Left ventricle myocardium inferior (tissue), 1 donor: ENCODE results near the gene KCND3. TPM values are rescaled to one million over a fixed set of nuclear protein-coding genes. Genes with fewer than 3 reads are reported as not detected.

Source experiments
- DNase-seq: peaks from one replicate; pipeline ENCODE4 v3.0.0-alpha.2; 2020
- H3K27ac ChIP-seq: fragments of 200-600 bp; replicated peaks from 2 replicates; pipeline ENCODE4 v1.8.0; 2021
- H3K27me3 ChIP-seq: fragments of 200-600 bp; 2 replicates; pipeline ENCODE4 v1.8.0; 2021; ENCODE audit warnings: low read depth
- H3K36me3 ChIP-seq: fragments of 200-600 bp; 2 replicates; pipeline ENCODE4 v1.8.0; 2021
- H3K4me1 ChIP-seq: fragments of 200-600 bp; 2 replicates; pipeline ENCODE4 v1.8.0; 2021
- H3K4me3 ChIP-seq: fragments of 200-600 bp; 2 replicates; pipeline ENCODE4 v1.8.0; 2021; ENCODE audit warnings: mild to moderate bottlenecking, moderate library complexity
- H3K9me3 ChIP-seq: fragments of 200-600 bp; replicated peaks from 2 replicates; pipeline ENCODE4 v1.8.0; 2021
- intact Hi-C: fragments of 100-400 bp; cut with micrococcal nuclease; formaldehyde crosslinking; loops from one replicate; pipeline ENCODE4 v1.11.0; 2022
- total RNA-seq: library from RNA; stranded (reverse); fragmentation: NEBNext Ultra II Directional; extraction: Animal tissue kit (Norgen Biotek cat#: 25700); gene quantifications from one replicate; pipeline ENCODE4 v1.2.1, GENCODE V29; 2021
- TF ChIP-seq, protein P1 (sequence below): fragments of 200-600 bp; IDR thresholded peaks from 2 replicates; pipeline ENCODE4 v1.8.0; 2021; ENCODE audit warnings: antibody characterized with exemption, mild to moderate bottlenecking, borderline replicate concordance
- donor health status: DM: no; HTN: yes; CAD: no; lungs with severe emphysema.

The KCND3 gene
- total RNA-seq, 1 donor from 2014 or later: 19.2 TPM

DNA sequence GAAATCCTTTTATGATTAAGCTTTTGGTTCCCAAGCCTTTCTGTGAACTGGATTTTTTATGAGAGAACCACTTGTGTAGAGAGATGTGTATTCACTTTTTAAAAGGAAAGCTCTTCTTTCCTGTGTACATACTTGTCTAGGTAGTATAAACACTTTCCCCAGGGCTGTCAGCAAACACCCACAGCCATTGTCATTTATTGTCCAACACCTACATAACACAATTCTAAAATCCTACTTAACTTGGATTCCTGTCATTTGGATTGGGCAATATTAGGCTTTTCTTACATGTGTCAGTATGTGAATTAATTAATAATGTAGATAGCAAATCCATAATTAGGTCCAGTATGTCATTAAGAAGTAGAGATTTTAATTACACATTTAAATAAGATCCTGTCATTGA is 221.4 kb downstream of the KCND3 start:
- Histone ChIP-seq H3K27me3 (no peaks in the 10 kb centered on the region), H3K36me3 (peaks cover 59% of the 10 kb centered on the region), H3K27ac (no peak overlapping the region), H3K9me3 (no peaks in the 10 kb centered on the region), H3K4me1 (peaks cover 5% of the 10 kb centered on the region), H3K4me3 (no peak overlapping the region)
- intact Hi-C loops: loop anchor here (10.0 kb wide), 1 partner anchor 283 kb away; no protein-coding TSS in a partner anchor
- DNase-seq: no peak
- TF ChIP-seq, protein P1, sequence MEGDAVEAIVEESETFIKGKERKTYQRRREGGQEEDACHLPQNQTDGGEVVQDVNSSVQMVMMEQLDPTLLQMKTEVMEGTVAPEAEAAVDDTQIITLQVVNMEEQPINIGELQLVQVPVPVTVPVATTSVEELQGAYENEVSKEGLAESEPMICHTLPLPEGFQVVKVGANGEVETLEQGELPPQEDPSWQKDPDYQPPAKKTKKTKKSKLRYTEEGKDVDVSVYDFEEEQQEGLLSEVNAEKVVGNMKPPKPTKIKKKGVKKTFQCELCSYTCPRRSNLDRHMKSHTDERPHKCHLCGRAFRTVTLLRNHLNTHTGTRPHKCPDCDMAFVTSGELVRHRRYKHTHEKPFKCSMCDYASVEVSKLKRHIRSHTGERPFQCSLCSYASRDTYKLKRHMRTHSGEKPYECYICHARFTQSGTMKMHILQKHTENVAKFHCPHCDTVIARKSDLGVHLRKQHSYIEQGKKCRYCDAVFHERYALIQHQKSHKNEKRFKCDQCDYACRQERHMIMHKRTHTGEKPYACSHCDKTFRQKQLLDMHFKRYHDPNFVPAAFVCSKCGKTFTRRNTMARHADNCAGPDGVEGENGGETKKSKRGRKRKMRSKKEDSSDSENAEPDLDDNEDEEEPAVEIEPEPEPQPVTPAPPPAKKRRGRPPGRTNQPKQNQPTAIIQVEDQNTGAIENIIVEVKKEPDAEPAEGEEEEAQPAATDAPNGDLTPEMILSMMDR: no peak

GRCh38 chr1:111762332-111762731 is 227.1 kb downstream of the KCND3 start:
- intact Hi-C loops: loop anchor here (10.0 kb wide), 1 partner anchor 278 kb away; no protein-coding TSS in a partner anchor

GRCh38 chr1:111761717-111762116 is 227.8 kb downstream of the KCND3 start:
- Histone ChIP-seq H3K27ac (no peak overlapping the region), H3K27me3 (no peaks in the 10 kb centered on the region), H3K4me1 (peaks cover 9% of the 10 kb centered on the region), H3K4me3 (no peak overlapping the region), H3K9me3 (no peaks in the 10 kb centered on the region), H3K36me3 (peaks cover 84% of the 10 kb centered on the region)
- intact Hi-C loops: loop anchor here (10.0 kb wide), 1 partner anchor 277 kb away; no protein-coding TSS in a partner anchor
- no peak for DNase-seq
- TF ChIP-seq, protein P1: no peak

More at GRCh38 chr1:111762332-111762731, 227.1 kb downstream of the KCND3 start:
- Histone ChIP-seq H3K4me1 (peaks cover 3% of the 10 kb centered on the region), H3K27ac (no peak overlapping the region), H3K9me3 (no peaks in the 10 kb centered on the region), H3K36me3 (peaks cover 87% of the 10 kb centered on the region), H3K4me3 (no peak overlapping the region), H3K27me3 (no peaks in the 10 kb centered on the region)
- no peak for DNase-seq
- TF ChIP-seq, protein P1: no peak

GRCh38 chr1:111758373-111758772 is 231.1 kb downstream of the KCND3 start:
- TF ChIP-seq, protein P1: no peak
- intact Hi-C loops: no loop called here
- Histone ChIP-seq H3K27me3 (no peaks in the 10 kb centered on the region), H3K27ac (no peak overlapping the region), H3K36me3 (peaks cover 52% of the 10 kb centered on the region), H3K9me3 (no peaks in the 10 kb centered on the region), H3K4me1 (peaks cover 28% of the 10 kb centered on the region), H3K4me3 (no peak overlapping the region)
- no peak for DNase-seq

DNA sequence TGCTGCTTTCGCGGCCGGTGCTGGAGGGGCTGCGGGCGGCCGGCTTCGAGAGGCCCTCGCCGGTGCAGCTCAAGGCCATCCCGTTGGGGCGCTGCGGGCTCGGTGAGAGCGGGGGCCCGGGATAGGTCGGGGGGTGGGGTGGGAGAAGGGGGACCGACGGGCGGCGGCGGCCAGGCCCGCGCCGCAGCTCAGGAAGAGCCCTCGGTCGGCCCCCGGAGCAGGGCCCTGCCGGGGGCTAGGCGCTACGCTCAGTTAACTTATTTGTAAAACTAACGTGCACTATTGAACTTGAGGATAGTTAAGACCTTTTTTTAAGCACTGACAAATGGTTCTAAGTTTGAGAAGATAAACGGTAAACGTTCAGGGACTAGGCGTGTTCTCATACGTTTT is 233.3 kb downstream of the KCND3 start:
- Histone ChIP-seq H3K27ac (peak overlapping the region; percentile 95), H3K27me3 (no peaks in the 10 kb centered on the region), H3K4me3 (peak overlapping the region; percentile 80), H3K4me1 (peaks cover 31% of the 10 kb centered on the region), H3K9me3 (no peaks in the 10 kb centered on the region), H3K36me3 (peaks cover 32% of the 10 kb centered on the region)
- intact Hi-C loops: no loop called here
- TF ChIP-seq, protein P1: no peak
- no peak for DNase-seq
